Stimulated activated CD8-positive, alpha-beta memory T cell treated with anti-CD3 and anti-CD28 coated beads, Interleukin-4, amount 100 ng/mL, for 1 hour (primary cell): ENCODE results near the gene ASB15.
A peak's percentile ranks its signal among the peaks of the same experiment; 100 is the strongest.
"Not testable (repeated sequence)": the region's sequence is repeated elsewhere in the genome, so short reads cannot be mapped to it uniquely, and the experiment has no call there.

Source experiments
- DNase-seq, 2 donors: peaks; one replicate each; pipeline ENCODE4 v3.0.0-alpha.2; 2020; ENCODE audit warnings: low read depth in 2 of 2, low spot score in 1 of 2

Gene ASB15

DNA sequence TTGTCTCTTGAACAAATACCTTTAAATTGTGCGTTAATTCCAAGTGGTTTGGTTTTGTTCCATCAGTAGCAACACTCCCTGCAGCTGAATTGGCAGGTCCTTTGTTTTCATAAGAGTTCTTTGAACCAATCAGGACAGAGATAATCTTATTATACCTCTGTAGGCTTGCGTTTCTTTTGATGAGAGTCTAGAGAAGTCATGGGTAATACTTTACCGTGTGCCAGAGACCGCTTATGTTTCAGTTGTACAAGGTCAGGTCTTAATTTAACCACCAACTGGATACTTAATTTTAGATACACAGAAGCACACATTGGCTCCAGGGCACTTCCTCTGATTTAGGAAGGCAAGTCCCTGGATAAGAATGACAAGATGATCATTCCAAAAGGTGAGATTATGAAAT is at the start of gene ASB15:
Gene ASB15, plus strand, starts transcription at position 292 of the 400 bp plus-strand sequence. CDS start 12,682 bp downstream, outside the sequence.
- DNase-seq: no peak

DNA sequence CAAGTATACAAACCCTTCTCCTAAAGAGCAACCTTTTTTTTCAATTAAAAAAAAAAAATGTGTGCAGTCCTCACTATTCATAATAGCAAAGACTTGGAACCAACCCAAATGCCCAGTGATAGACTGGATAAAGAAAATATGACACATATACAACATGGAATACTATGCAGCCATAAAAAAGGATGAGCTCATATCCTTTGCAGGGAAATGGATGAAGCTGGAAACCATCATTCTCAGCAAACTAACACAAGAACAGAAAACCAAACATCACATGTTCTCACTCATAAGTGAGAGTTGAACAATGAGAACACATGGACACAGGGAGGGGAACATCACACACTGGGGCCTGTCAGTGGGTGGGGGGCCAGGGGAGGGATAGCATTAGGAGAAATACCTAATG is 49.5 kb upstream of the ASB15 start:
- DNase-seq: not testable (repeated sequence)

DNA sequence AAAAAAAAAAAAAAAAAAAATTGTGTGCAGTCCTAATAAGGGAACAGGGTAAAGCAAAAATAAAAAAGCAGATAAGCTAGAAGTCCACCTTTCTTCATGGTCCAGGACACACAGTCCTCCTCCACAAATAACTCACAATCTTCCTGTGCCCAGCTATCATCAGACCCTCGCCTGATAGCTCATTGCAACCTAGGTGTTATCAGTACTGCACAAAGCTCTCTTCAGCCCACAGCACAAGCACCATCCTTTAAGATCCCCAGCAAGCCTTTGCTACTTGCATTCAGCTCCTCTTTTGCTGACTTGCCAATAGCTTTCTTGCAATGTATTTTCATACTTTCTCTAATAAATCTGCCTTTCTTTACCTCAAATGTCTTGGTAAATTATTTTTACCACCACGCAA is 49.0 kb upstream of the ASB15 start:
- no peak for DNase-seq

DNA sequence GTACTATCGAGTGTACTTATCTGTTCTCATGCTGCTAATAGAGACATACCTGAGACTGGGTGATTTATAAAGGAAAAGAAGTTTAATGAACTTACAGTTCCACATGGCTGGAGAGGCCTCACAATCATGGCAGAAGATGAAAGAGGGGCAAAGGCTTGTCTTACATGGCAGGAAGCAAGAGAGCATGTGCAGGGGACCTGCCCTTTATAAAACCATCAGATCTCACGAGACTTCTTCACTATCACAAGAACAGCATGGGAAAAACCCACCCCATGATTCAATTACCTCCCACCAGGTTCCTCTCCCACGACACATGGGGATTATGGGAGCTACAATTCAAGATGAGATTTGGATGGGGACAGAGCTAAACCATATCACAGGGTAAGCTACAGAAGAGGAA is 48.5 kb upstream of the ASB15 start:
- no peak for DNase-seq

DNA sequence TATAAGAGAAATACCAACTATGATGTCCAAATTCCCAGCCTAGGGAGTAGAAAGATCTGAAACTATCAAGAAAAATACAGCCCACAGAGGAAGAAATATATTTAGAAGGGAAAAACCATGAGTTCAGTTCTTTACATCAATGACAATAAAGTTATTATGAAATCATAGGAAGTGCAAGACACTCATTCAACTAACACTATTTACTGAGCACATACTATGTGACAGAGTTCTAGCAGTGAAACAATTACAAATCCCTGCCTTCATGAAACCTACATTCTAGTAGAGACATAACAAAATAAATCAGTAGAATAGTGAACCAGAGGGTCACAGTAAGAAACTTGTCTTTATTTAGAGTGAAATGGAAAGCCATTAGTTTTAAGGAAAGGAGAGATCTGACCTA is 46.1 kb upstream of the ASB15 start:
- DNase-seq: no peak

DNA sequence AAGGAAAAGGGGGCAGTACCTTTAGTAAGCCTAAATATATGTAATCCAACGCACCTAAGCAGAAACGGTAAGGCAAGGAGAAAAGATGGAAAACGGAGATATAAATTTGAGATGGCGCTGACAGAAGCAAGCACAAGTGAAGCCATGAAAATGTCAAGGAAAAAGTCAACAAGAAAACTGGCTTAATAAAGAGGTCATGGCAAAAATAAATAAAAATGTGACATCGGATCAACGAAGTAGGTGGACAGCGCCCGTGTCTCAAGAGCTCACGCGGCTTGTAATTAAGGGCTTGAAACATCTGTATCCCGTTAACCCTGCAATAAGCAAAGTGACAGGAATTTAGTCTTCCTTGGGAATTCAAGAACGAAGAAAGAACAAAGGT is 44.6 kb upstream of the ASB15 start:
- DNase-seq: no peak

DNA sequence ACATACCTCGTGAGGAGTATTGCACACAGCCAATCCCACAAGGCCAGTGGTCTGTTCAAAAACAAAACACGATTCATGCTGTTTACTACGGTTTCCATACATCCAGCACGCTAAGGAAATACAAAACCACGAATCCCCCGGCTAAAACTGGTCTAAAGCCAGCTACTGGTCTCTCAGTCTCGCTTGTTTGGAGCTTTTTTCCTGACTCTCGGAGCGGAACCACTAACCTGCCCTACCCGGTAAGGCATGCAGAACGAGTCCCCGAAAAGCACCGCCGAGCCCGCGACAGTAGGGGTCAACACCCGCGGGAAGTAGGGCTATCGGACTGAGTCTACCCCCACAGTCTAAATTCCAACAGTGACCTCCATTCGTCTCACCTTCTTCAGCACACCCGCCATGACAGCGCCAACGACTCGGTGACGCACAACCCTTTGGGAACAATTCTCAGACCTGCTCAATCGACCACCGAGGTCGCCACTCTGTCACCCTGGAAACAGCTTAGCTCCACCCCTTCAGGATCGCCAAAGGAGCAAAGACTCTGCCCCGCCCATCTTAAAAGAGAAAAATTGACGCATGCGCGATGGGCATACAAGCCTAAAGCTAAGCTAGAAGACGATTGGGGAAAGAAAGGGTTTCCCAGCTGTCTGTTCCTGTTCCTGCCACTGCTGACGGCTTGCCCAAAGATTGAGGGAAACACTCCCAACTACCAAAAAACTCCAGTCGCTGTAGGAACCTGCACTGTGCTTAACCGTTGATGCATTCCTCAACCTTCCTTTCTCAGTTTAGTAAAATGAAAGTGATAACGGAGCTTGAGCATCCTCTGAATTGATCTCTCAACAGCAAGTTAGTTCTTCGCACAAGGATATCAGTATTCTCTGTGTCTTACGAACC is 44.0 kb upstream of the ASB15 start, which contains the start of gene NDUFA5:
Gene NDUFA5, minus strand, starts transcription at position 421 of the 891 bp plus-strand sequence. Its CDS starts 23 bp downstream, at position 398.
- peak; percentile 80 to 95 for DNase-seq

DNA sequence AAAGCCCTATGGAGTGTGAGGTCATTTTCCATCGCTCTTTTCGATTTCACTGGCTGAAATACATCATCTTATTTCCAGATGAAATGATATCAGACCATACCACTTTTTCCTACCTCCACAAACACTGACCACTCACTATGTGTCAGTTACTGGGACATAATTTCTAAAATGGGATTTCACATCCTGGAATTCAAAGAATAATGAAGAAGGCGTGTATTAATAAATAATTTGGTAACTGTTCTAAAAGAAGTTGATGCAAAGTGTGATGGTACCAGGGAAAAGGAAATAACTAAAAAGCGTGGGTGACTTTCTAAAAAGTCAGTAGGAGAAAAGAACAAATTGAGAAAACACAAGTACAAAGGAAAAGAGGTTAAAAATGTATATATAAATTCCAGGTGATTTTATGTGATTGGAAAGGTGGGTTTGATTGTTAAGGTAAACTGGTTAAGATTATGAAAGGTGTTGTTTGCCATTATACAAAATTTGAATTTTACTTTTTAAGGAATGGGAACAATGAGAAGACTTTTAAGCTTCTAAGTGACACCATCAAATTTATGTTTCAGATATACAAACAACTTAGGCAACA is 43.2 kb upstream of the ASB15 start:
- no peak for DNase-seq

DNA sequence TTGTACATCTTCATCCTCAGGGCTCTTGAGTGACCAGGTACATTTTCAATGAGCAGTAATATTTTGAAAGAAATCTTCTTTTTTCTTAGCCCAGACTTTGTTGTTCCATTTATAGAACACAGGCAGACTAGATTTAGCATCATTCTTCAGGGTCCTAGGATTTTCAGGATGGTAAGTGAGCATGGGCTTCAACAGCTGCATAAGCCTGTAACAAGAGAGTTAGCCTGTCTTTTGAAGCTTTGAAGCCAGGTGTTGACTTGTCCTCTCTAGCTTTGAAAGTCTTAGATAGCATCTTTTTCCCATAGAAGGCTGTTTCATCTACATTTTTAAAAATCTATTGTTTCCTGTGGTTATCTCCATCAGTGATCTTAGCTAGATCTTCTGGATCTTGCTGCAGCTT is 39.5 kb upstream of the ASB15 start:
- no peak for DNase-seq

DNA sequence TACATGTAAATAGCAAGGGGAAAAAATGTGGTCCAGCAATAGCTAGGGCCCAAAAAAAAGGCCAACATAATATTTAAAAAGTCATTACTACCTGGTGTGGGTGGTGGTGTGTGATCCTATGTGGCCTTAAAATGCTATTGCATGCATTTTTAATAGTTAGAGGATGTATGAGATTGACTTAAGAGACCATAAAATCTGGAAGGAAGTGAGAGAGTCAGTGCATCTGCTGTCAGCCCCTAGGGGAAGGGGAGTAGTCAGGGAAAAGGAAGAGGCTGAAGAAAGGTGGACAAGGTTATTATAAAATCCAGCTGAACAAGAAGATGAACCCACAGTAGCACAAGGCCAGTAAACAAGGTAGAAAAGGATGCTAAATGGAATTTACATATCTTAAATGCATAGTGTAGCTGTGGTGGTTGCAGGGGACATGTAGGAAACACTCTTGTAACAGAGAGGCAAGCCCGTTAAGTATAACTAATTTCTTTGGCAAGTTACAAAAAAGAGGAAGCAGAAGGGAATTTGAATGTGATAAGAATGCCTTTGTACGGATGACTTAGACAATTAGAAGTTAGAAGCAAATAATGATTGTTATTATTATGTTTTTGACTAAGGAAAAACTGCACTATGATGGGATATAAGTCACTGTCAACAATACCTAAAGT is 32.1 kb upstream of the ASB15 start:
- DNase-seq: no peak

DNA sequence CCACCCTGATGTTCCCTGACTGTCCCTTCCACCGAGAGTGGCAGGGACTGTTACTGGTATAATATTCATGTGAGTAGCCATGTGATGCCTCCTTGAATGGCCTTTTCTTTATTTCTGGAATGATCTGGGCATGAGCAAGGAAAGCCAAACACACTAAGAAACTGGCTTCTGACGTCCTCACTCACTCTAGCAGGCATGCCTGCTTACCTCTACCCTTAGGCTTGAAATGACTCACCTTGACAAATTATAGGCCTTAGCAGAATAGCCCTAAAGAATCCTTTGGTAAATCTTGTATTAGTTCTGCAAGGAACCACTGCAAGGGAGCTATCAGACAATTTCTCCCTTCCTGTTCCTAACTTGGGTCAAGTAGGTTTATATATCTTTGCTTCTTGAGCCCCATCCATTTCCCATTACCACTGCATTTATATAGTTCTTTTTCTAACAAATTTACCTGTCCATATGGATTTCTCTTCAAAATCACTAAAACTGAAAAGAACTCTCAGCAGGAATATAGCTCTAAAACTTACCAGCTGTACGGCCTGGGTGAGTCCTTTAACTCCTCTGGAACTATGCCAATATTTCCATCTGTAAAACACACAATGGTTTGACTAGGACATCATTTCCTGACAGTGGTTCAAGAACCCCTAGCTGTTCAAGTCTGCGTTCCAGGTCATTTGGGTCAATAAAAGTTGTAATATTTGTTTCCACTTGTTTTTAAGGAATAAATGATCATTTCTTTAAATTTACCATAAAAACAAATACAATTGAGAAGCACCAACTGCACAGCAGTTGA is 31.0 kb upstream of the ASB15 start:
- no peak for DNase-seq

DNA sequence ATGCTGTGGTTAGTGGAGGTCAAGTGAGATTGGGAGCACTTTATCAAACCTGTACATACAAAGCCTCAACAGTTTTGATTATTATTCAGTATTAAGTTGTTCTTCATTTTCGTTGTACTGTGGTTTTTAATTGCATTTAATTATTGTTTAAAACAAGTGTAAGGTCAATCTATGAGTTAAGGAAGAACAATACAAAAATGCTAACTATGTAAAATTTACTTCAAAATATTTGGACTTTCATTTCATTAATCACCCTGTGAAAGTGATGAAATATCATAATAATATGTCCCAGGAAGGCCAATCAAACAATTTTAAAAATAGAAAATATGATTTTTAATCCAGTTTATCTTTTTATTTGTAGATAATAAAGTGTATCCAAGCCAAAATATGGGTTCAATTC is 30.4 kb upstream of the ASB15 start:
- DNase-seq: no peak

DNA sequence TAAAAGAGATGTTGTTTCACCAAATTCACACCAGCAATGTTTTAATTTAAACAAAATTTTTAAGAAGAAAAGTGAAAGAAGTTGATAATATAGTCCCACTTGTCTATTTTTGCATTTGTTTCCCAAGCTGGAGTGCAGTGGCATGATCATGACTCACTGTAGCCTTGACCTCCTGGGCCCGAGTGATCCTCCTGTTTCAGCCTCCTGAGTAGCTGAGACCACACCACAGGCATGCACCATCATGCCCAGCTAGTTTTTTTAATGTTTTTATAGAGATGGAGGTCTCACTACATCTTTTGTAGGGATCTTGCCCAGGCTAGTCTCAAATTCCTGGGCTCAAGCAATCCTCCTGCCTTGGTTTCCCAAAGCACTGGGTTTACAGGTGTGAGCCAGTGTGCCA is 29.9 kb upstream of the ASB15 start:
- DNase-seq: no peak

DNA sequence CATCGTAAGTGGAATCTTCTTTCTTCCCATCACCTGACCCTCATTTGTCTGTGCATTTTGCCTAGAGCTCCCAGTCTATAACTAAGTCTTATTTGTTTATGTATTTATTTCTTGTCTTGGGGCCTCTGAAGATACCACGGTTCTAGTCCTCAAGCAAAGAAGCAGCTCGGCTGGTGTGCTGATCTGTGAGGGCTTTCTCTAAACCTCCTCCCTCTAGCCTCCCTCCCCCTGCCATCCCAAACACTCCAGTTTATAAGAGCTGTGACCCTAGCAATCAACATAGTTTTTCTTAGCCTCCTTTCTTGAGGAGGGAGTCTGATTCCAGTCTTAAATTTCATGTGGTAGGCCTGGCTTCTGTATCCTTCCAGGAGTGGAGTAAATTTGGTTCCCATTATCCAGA is 28.3 kb upstream of the ASB15 start:
- no peak for DNase-seq

DNA sequence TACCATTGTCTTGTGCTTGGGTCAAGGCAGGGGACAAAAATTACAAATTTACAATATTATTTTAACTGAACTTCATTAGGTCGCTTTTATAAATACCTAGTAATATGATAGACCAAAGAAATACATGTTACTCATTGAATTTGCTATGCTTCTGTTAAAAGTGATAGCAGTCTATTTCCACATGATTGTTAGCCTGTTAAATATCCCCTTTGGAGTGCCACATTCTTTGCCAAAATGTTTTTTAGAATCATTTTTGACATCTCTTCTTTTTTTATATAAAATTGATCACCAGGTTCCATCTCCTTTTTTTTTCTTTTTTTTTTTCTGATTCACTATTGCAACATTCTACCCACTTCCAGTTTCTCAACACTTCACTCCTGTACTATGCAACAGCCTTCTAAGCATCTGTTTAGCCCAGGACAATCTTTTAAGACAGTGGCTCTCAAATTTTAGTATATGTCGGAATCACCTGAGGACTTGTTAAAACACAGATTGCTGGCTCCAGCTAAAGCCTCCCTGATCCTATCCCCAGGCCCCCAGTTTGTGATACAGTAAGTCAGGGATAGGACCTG is 27.6 kb upstream of the ASB15 start:
- DNase-seq: no peak

DNA sequence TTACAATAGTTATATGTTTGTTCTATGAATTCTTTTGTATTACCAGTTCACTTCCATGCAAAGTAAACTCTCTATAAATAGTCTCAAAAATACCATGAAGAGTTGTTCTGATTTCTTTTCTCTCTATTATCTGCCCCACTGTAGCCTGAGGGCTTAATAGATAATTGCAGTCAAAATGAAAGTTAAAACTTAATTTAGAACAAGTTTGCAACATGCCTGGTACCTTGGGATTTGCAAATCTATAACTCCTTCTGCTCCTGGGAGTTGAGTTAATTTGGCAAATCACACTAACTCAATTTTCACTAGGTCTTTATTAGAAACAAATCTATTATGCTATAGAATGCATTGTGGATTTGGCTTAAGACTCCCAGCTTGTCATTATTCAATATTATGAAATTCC is 22.2 kb upstream of the ASB15 start:
- no peak for DNase-seq

DNA sequence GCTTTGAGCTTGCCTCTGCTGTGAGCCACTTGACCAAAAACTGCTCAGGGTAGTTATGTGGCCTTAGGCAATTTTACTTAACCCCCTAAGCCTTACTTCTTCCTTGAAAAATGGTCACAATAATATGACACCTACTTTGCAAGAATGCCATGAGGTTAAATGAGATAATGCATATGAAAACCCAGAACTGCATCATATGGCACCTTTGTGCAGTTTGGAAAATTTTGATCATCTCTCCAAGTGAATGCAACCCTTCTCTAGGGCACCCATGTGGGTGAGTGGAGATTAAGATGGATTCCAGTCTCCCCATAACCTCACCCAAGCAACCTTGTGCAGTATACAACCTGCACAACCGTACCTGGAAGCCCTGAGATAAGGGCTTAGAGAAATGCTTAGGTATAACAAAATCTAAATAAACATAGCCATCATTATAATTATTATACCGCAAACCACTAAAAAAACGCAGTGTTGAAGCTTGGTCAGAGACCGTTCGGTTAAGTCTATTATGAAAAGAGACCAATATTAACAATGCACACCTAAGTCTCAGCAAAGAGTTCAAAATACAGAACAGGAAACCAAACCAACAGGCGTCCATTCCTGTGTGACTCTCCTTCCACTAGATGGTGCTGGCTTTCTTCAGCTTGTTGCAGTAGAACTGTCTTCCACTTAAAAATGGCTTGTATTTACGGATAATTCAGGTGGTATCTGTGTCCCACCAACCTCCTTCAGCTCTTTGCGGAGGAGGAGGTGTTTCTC is 21.0 kb upstream of the ASB15 start:
- DNase-seq: no peak

DNA sequence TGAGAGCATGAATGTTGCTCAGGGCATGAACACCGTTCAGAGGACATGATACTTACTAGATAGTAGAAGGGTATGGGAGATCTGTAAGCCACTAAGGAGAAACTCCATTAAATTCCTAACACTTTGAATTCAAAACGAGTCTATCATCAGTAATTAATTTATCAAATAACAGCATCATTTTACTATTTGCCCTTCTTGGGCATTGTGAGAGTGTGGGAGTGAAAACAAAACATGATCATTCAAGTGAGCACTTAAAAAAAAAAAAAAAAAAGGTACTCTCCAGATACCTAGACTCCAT is 20.5 kb upstream of the ASB15 start:
- DNase-seq: no peak

DNA sequence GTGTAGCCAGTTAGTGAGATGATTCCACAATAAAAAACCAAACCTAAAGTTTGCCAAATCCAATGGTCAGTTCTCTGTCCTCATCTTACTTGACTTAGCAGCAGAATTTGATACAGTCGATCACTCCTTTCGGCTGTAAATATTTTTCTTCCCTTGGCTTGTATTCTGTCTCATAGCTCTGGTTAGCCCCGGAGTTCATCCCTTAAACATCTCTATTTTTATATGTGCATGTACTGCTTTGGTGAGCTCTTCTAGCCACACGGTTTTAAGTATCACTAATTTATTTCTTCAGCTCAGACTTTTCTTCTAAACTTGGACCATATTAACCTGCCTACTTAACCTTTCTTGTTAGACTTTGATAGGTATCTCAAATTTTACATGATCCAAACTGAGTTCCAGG is 17.8 kb upstream of the ASB15 start:
- DNase-seq: no peak

DNA sequence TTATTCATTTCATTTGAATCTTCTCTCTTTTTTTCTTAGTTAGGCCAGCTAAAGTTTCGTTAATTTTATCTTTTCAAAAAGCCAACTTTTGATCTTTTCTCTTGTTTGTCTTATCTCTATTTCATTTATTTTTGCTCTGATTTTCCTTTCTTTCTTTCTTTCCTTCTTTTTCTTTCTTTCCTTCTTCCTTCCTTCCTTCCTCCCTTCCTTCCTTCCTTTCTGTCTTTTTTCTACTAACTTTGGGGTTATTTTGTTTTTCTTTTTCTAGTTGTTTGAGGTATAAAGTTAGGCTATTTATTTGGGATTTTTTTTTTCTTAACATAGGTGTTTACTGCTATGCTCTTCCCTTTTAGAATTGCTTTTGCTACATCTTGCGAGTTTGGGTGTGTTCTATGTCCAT is 13.2 kb upstream of the ASB15 start:
- no peak for DNase-seq
